H1 (cell line): ENCODE measurements around the gene FHOD1. TPM values are rescaled to one million over a fixed set of nuclear protein-coding genes. Genes with fewer than 3 reads are reported as not detected.

ENCODE experiments used
- CTCF ChIA-PET: fragments of 300-600 bp; sonication (Branson Sonifier 250); formaldehyde crosslinking; loops from one replicate; lab custom pipeline; 2021; ENCODE audit not compliant: partially characterized antibody; lab: Charles Lee
- POLR2A ChIA-PET: fragments of 300-600 bp; sonication (Branson Sonifier 250); formaldehyde crosslinking; loops from one replicate; lab custom pipeline; 2021; ENCODE audit warnings: inconsistent platforms; ENCODE audit not compliant: partially characterized antibody; lab: Charles Lee
- DNase-seq, 2 experiments: peaks; one replicate each; pipeline versions ENCODE4 v3.0.0 to v3.0.0-alpha.2; 2010 to 2022; ENCODE audit warnings: low spot score in 2 of 2, low read depth in 1 of 2, mixed read lengths in 1 of 2
- FAIRE-seq: peaks from 2 replicates; lab custom pipeline; 2011; peaks lifted over from hg19 to GRCh38; lab: Jason Lieb, UNC
- H2AFZ ChIP-seq: 2 replicates; pipeline ENCODE4 v1.8.1; 2012; ENCODE audit warnings: low read length, inconsistent platforms
- H2AK5ac ChIP-seq: 2 replicates; pipeline ENCODE4 v1.6.1; 2013; ENCODE audit warnings: low read depth, low read length
- H2BK120ac ChIP-seq: replicated peaks from 2 replicates; pipeline ENCODE3; 2013; ENCODE audit warnings: low read depth, low read length, inconsistent platforms
- H2BK12ac ChIP-seq: 2 replicates; pipeline ENCODE4 v1.6.1; 2013; ENCODE audit warnings: low read depth, low read length
- H2BK15ac ChIP-seq: 2 replicates; pipeline ENCODE4 v1.6.1; 2013; ENCODE audit warnings: low read length
- H2BK20ac ChIP-seq: 2 replicates; pipeline ENCODE4 v1.6.1; 2013; ENCODE audit warnings: low read length
- H2BK5ac ChIP-seq: 2 replicates; pipeline ENCODE4 v1.6.1; 2013; ENCODE audit warnings: low read depth, low read length
- H3K14ac ChIP-seq: 2 replicates; pipeline ENCODE4 v1.6.1; 2013; ENCODE audit warnings: inconsistent platforms; ENCODE audit not compliant: insufficient read length
- H3K18ac ChIP-seq: 2 replicates; pipeline ENCODE4 v1.6.1; 2013; ENCODE audit warnings: low read length; ENCODE audit errors: extremely low read depth
- H3K23ac ChIP-seq: 2 replicates; pipeline ENCODE4 v1.6.1; 2013; ENCODE audit warnings: inconsistent platforms; ENCODE audit not compliant: insufficient read length
- H3K23me2 ChIP-seq: 2 replicates; pipeline ENCODE4 v1.6.1; 2013; ENCODE audit warnings: low read depth, low read length
- H3K27ac ChIP-seq: 2 replicates; pipeline ENCODE4 v1.6.1; 2011; ENCODE audit warnings: low read depth, low read length, inconsistent platforms
- H3K27me3 ChIP-seq, 4 experiments: replicated peaks in 1 of 4; 1 replicate in 1 of 4; 2 replicates in 3 of 4; pipeline versions ENCODE4 v1.6.1 to v1.8.1; 2011 to 2013; ENCODE audit warnings: low read length in 3 of 4, mild to moderate bottlenecking in 3 of 4, inconsistent platforms in 2 of 4, mixed read lengths in 2 of 4, moderate library complexity in 1 of 4; ENCODE audit not compliant: control insufficient read depth in 3 of 4, insufficient read depth in 3 of 4; ENCODE audit errors: extremely low read depth in 1 of 4
- H3K36me3 ChIP-seq, 4 experiments: 2 replicates each; pipeline versions ENCODE4 v1.6.1 to v1.8.1; 2011 to 2013; ENCODE audit warnings: mild to moderate bottlenecking in 4 of 4, low read length in 3 of 4, moderate library complexity in 2 of 4, control low read depth in 1 of 4, inconsistent platforms in 1 of 4; ENCODE audit not compliant: insufficient read depth in 4 of 4, control insufficient read depth in 2 of 4
- H3K4ac ChIP-seq: replicated peaks from 2 replicates; pipeline ENCODE3; 2013; ENCODE audit warnings: low read length, low read depth, mixed read lengths, inconsistent platforms; ENCODE audit not compliant: insufficient read length
- H3K4me1 ChIP-seq, 4 experiments: replicated peaks in 1 of 4; 1 replicate in 1 of 4; 2 replicates in 3 of 4; pipeline versions ENCODE4 v1.6.1 to v1.8.1; 2011 to 2013; ENCODE audit warnings: low read length in 3 of 4, inconsistent platforms in 2 of 4, mixed read lengths in 1 of 4; ENCODE audit not compliant: insufficient read depth in 4 of 4, control insufficient read depth in 3 of 4
- H3K4me2 ChIP-seq, 2 experiments: 2 replicates each; pipeline versions ENCODE4 v1.6.1 to v1.8.1; 2011 to 2013; ENCODE audit warnings: low read depth in 2 of 2, low read length in 2 of 2, control low read depth in 1 of 2, inconsistent platforms in 1 of 2, mild to moderate bottlenecking in 1 of 2; ENCODE audit not compliant: insufficient read depth in 1 of 2
- H3K4me3 ChIP-seq, 4 experiments: fragments of 200-600, 300-600 bp in 1 of 4; sonication (generic), shearing (Covaris generic), sonication (Bioruptor Twin) in 1 of 4; 2 replicates each; pipeline versions ENCODE4 v1.5.1 to v1.8.1; 2011 to 2016; ENCODE audit warnings: low read length in 4 of 4, low read depth in 3 of 4, control low read depth in 2 of 4, inconsistent platforms in 2 of 4, mild to moderate bottlenecking in 2 of 4, mixed read lengths in 1 of 4, moderate library complexity in 1 of 4; ENCODE audit not compliant: insufficient read depth in 2 of 4; ENCODE audit errors: extremely low read depth in 1 of 4
- H3K56ac ChIP-seq: replicated peaks from 2 replicates; pipeline ENCODE3; 2013; ENCODE audit warnings: low read depth, mild to moderate bottlenecking, mixed read lengths, low read length, inconsistent platforms; ENCODE audit not compliant: insufficient read length
- H3K79me1 ChIP-seq: 2 replicates; pipeline ENCODE4 v1.6.1; 2013; ENCODE audit warnings: low read depth, low read length, control low read depth
- H3K79me2 ChIP-seq, 2 experiments: 2 replicates each; pipeline versions ENCODE4 v1.6.1 to v1.8.1; 2012 to 2013; ENCODE audit warnings: low read length in 2 of 2, mild to moderate bottlenecking in 2 of 2, inconsistent platforms in 1 of 2; ENCODE audit not compliant: insufficient read depth in 2 of 2, control insufficient read depth in 1 of 2
- H3K9ac ChIP-seq, 4 experiments: replicated peaks in 1 of 4; 1 replicate in 1 of 4; 2 replicates in 3 of 4; pipeline versions ENCODE4 v1.6.1 to v1.8.1; 2011 to 2013; ENCODE audit warnings: low read depth in 3 of 4, low read length in 3 of 4, control low read depth in 2 of 4, mild to moderate bottlenecking in 2 of 4, moderate library complexity in 2 of 4, inconsistent platforms in 1 of 4; ENCODE audit errors: extremely low read depth in 1 of 4
- H3K9me3 ChIP-seq, 2 experiments: 2 replicates each; pipeline versions ENCODE4 v1.6.1 to v1.8.1; 2012 to 2013; ENCODE audit warnings: mild to moderate bottlenecking in 2 of 2, moderate library complexity in 2 of 2, control low read depth in 1 of 2, inconsistent platforms in 1 of 2, low read depth in 1 of 2, low read length in 1 of 2, mixed read lengths in 1 of 2; ENCODE audit not compliant: insufficient read depth in 2 of 2
- H4K20me1 ChIP-seq, 2 experiments: replicated peaks in 1 of 2; 2 replicates each; pipeline versions ENCODE3 to v1.8.1; 2011 to 2013; ENCODE audit warnings: inconsistent platforms in 2 of 2, low read length in 2 of 2, mild to moderate bottlenecking in 1 of 2; ENCODE audit not compliant: insufficient read depth in 2 of 2, control insufficient read depth in 1 of 2
- H4K5ac ChIP-seq: 2 replicates; pipeline ENCODE4 v1.6.1; 2013; ENCODE audit warnings: low read length, low read depth, mixed read lengths, inconsistent platforms; ENCODE audit not compliant: insufficient read length
- H4K8ac ChIP-seq: 2 replicates; pipeline ENCODE4 v1.8.0; 2013; ENCODE audit warnings: mild to moderate bottlenecking, moderate library complexity, low read length, inconsistent platforms; ENCODE audit not compliant: insufficient read depth; ENCODE audit errors: extremely low read depth
- H4K91ac ChIP-seq: replicated peaks from 2 replicates; pipeline ENCODE3; 2013; ENCODE audit warnings: low read length, mixed read lengths, inconsistent platforms; ENCODE audit not compliant: insufficient read length
- CREB1 ChIP-seq: IDR thresholded peaks from 2 replicates; pipeline ENCODE4 v1.6.1; 2012; ENCODE audit warnings: inconsistent platforms
- EP300 ChIP-seq, 2 experiments: IDR thresholded peaks; 1 replicate in 1 of 2; 2 replicates in 1 of 2; pipeline ENCODE4 v1.6.1; 2011 to 2012; ENCODE audit warnings: low read depth in 2 of 2, low read length in 2 of 2, mild to moderate bottlenecking in 2 of 2, borderline replicate concordance in 1 of 2, inconsistent platforms in 1 of 2, moderate library complexity in 1 of 2
- EZH2 ChIP-seq: fragments of 200-600 bp; sonication (generic); IDR thresholded peaks from 2 replicates; pipeline ENCODE4 v1.7.1; 2012; ENCODE audit warnings: low read depth, mild to moderate bottlenecking, moderate library complexity, low read length, inconsistent platforms; ENCODE audit not compliant: severe bottlenecking
- WGBS, 2 experiments: shearing (Covaris generic) in 1 of 2; methylation state at CpG; one replicate each; pipeline versions ENCODE4 v1.1.6 to v1.1.7; 2013 to 2015; ENCODE audit warnings: low lambda C conversion rate in 2 of 2, mixed read lengths in 2 of 2, inconsistent platforms in 1 of 2, low coverage in 1 of 2, missing lambda C conversion rate in 1 of 2; ENCODE audit not compliant: insufficient replicate concordance in 2 of 2, insufficient coverage in 1 of 2, insufficient read length in 1 of 2; ENCODE audit errors: extremely low coverage in 1 of 2, missing lambda C conversion rate in 1 of 2; 5-methylcytosine and 5-hydroxymethylcytosine counted together
- polyA plus RNA-seq, 7 experiments: library from polyadenylated mRNA; depleted of rRNA in 3 of 7; stranded (reverse) in 5 of 7; unstranded in 2 of 7; fragments of >200 nt in 5 of 7; fragments of 200-250 nt in 2 of 7; gene quantifications; 1 replicate in 5 of 7; 2 replicates in 1 of 7; 4 replicates in 1 of 7; pipeline versions ENCODE4 v1.2.1 to v1.2.3, GENCODE V29; 2011 to 2013; ENCODE audit warnings: missing spikeins in 2 of 7, mixed read lengths in 2 of 7
- total RNA-seq: library from RNA; stranded (reverse); fragmentation: NEBNext Ultra II Directional; extraction: Animal tissue kit (Norgen Biotek cat#: 25700); gene quantifications from 2 replicates; pipeline ENCODE4 v1.2.1, GENCODE V29; 2021

Gene FHOD1
- total and polyA plus RNA-seq, 2 of the 8 experiments (the other 6 are each of a cell fraction or from before 2014, with no cell fraction given): 31.3 to 60.7 TPM

DNA sequence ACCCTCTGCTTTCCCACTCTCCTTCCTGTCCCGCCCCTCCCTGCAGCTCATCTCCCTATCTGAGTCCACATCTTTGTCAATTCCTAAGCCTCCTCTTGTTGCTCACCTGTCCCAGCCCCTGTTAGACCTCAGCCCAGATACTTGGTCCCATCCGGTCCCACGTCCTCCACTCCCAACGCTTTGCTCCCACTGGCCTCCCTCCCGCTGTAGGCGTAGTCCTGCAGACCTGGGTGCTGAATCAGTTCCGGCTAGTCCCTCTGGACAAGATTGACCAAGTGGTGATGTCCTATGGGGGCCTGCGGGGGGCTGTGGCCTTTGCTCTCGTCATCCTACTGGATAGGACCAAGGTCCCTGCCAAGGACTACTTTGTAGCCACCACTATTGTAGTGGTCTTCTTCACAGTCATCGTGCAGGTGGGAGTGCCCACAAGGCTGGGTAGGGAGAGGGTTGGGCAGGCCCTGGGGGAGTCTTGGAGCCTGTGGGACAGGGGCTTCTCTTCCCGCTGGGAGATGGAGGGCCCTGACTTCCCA is 9.5 kb upstream of the FHOD1 start:
- no peak overlapping the region for H4K91ac ChIP-seq
- CTCF ChIA-PET: interaction anchor here (0.8 to 1.3 kb wide), 2 partner anchors 10 to 32 kb away, joined by 3 read pairs; no protein-coding TSS in a partner anchor

More for the DNA sequence above, 9.5 kb upstream of the FHOD1 start:
- no peak for DNase-seq
- Histone ChIP-seq H2BK120ac (no peak overlapping the region), H2BK20ac (no peak overlapping the region), H2BK15ac (no peak overlapping the region), H4K20me1 (peaks cover 3 to 9% of the 10 kb centered on the region in 2 experiments), H2BK12ac (no peak overlapping the region), H4K8ac (no peak overlapping the region), H3K27me3 (no peaks in the 10 kb centered on the region), H3K18ac (no peak overlapping the region), H3K79me2 (no peaks in the 10 kb centered on the region), H2AK5ac (no peak overlapping the region), H3K4me3 (no peak overlapping the region), H2AFZ (no peak overlapping the region), H3K27ac (no peak overlapping the region), H3K4me1 (no peaks in the 10 kb centered on the region), H3K9ac (no peak overlapping the region), H3K56ac (no peak overlapping the region), H4K5ac (no peak overlapping the region), H3K79me1 (no peaks in the 10 kb centered on the region; the same call in 1 of the 2 replicates), H3K36me3 (peaks cover 0 to 2% (median 0%) of the 10 kb centered on the region in 4 experiments; a peak in 2 of 8 replicates), H3K23me2 (no peaks in the 10 kb centered on the region), H3K4me2 (no peak overlapping the region), H2BK5ac (no peak overlapping the region), H3K4ac (no peak overlapping the region), H3K23ac (no peak overlapping the region), H3K14ac (no peak overlapping the region), H3K9me3 (no peaks in the 10 kb centered on the region)
- WGBS, 2 experiments: 87% methylated on average over 11 of the region's 11 CpGs; no CpG with 5 or more reads in 1 of the 2 experiments
- TF ChIP-seq EP300 (IDR thresholded peaks at IDR 0.05; ENCODE audit: borderline replicate concordance in 1 of 2, low read depth in 2 of 2, low read length in 2 of 2): no peak
- TF ChIP-seq EZH2: no peak
- no peak for TF ChIP-seq CREB1
- POLR2A ChIA-PET: interaction anchor here (1.9 kb wide), 1 partner anchor 13 kb away, joined by 8 read pairs; no protein-coding TSS in a partner anchor
- FAIRE-seq: no peak
